Calu3 (cell line): ENCODE measurements around the gene SEC63. TPM values are rescaled to one million over a fixed set of nuclear protein-coding genes. Genes with fewer than 3 reads are reported as not detected.
A peak's percentile ranks its signal among the peaks of the same experiment; 100 is the strongest.
"Not testable (repeated sequence)": the region's sequence is repeated elsewhere in the genome, so short reads cannot be mapped to it uniquely, and the experiment has no call there.

Experiments
- BruUV-seq: library from RNA; stranded (reverse); fragments of 400-500 nt; replicated peaks from 2 replicates; lab custom pipeline; 2021; lab: Mats Ljungman, UMichigan
- CTCF ChIA-PET: fragments of 300-600 bp; sonication (Branson Sonifier 250); formaldehyde crosslinking; loops from one replicate; lab custom pipeline; 2022; ENCODE audit warnings: antibody characterized with exemption; lab: Charles Lee
- DNase-seq: peaks from one replicate; pipeline ENCODE4 v3.0.0; 2022
- H3K27ac Mint-ChIP-seq: one replicate; pipeline ENCODE4 v1.8.0; 2022; ENCODE audit warnings: mixed read lengths; ENCODE audit not compliant: unreplicated experiment
- H3K27me3 Mint-ChIP-seq: one replicate; pipeline ENCODE4 v1.8.0; 2022; ENCODE audit warnings: mixed read lengths; ENCODE audit not compliant: unreplicated experiment
- H3K36me3 Mint-ChIP-seq: one replicate; pipeline ENCODE4 v1.8.0; 2022; ENCODE audit warnings: mild to moderate bottlenecking, moderate library complexity, mixed read lengths; ENCODE audit not compliant: insufficient read depth, unreplicated experiment
- H3K4me1 Mint-ChIP-seq: one replicate; pipeline ENCODE4 v1.8.0; 2022; ENCODE audit warnings: mild to moderate bottlenecking, low read depth, mixed read lengths; ENCODE audit not compliant: unreplicated experiment
- H3K4me3 Mint-ChIP-seq: one replicate; pipeline ENCODE4 v1.8.0; 2022; ENCODE audit warnings: mild to moderate bottlenecking, low read depth, moderate library complexity, mixed read lengths; ENCODE audit not compliant: unreplicated experiment
- H3K9me3 Mint-ChIP-seq: one replicate; pipeline ENCODE4 v1.8.0; 2022; ENCODE audit warnings: low read depth, mixed read lengths; ENCODE audit not compliant: unreplicated experiment
- CTCF ChIP-seq: fragments of 200-600 bp; IDR thresholded peaks from one replicate; pipeline ENCODE4 v1.8.0; 2022; ENCODE audit warnings: antibody characterized with exemption; ENCODE audit not compliant: unreplicated experiment
- intact Hi-C: fragments of 100-400 bp; cut with micrococcal nuclease; formaldehyde crosslinking; loops from one replicate; pipeline ENCODE4 v1.10.0; 2022; ENCODE audit not compliant: unreplicated experiment
- total RNA-seq: library from RNA; stranded (reverse); gene quantifications from 2 replicates; pipeline ENCODE4 v1.2.3, GENCODE V29; 2022

SEC63 gene
- total RNA-seq, 1 experiment from 2014 or later: 135 TPM

GRCh38 chr6:107866606-107867301 lies 91.3 kb downstream of the SEC63 start:
- peak; percentile 40 for DNase-seq
- Mint-ChIP-seq H3K4me1 (no peaks in the 10 kb centered on the region), H3K36me3 (peaks cover 14% of the 10 kb centered on the region), H3K27ac (no peak overlapping the region), H3K27me3 (no peaks in the 10 kb centered on the region), H3K4me3 (no peak overlapping the region), H3K9me3 (no peaks in the 10 kb centered on the region)
- TF ChIP-seq CTCF: peak; percentile 39
- CTCF ChIA-PET: interaction anchor here (0.5 to 2.2 kb wide), 7 partner anchors 10 to 606 kb away, joined by 3 to 7 read pairs (median 4); no protein-coding TSS in a partner anchor
- intact Hi-C loops: loop anchor here (5.0 kb wide), 2 partner anchors 64 to 189 kb away; no protein-coding TSS in a partner anchor
- no TSS peak for BruUV-seq

- DNase-seq: no peak
- Mint-ChIP-seq H3K27ac (no peak overlapping the region), H3K36me3 (peaks cover 5% of the 10 kb centered on the region), H3K9me3 (no peaks in the 10 kb centered on the region), H3K4me3 (no peak overlapping the region), H3K4me1 (no peaks in the 10 kb centered on the region), H3K27me3 (peaks cover 5% of the 10 kb centered on the region)
- intact Hi-C loops: loop anchor here (5.0 kb wide), 2 partner anchors 62 to 187 kb away; no protein-coding TSS in a partner anchor
- no peak for TF ChIP-seq CTCF
- BruUV-seq: no TSS peak
- CTCF ChIA-PET: no interaction called here
These were observed 93.5 kb downstream of the SEC63 start for GRCh38 chr6:107864226-107865127.

- intact Hi-C loops: no loop called here
- CTCF ChIA-PET: no interaction called here
- H3K4me3 Mint-ChIP-seq: no peak overlapping the region
- no peak for DNase-seq
- BruUV-seq: no TSS peak
- TF ChIP-seq CTCF: no peak
- H3K4me1 Mint-ChIP-seq: no peaks in the 10 kb centered on the region
- H3K9me3 Mint-ChIP-seq: peaks cover 2% of the 10 kb centered on the region
- peaks cover 12% of the 10 kb centered on the region for H3K27me3 Mint-ChIP-seq
- H3K36me3 Mint-ChIP-seq: peaks cover 5% of the 10 kb centered on the region
- no peak overlapping the region for H3K27ac Mint-ChIP-seq
These were observed 95.6 kb downstream of the SEC63 start for GRCh38 chr6:107862383-107862782.

- BruUV-seq, H3K27ac Mint-ChIP-seq, H3K36me3 Mint-ChIP-seq, intact Hi-C loops, H3K4me1 Mint-ChIP-seq, DNase-seq, H3K9me3 Mint-ChIP-seq, H3K4me3 Mint-ChIP-seq: not testable (repeated sequence)
- CTCF ChIA-PET: interaction anchor here (0.9 kb wide), 1 partner anchor 45 kb away, joined by 4 read pairs; no protein-coding TSS in a partner anchor
- H3K27me3 Mint-ChIP-seq: peaks cover 12% of the 10 kb centered on the region
These were observed 97.0 kb downstream of the SEC63 start for GRCh38 chr6:107860963-107861362.

- DNase-seq, H3K4me1 Mint-ChIP-seq, intact Hi-C loops, H3K36me3 Mint-ChIP-seq, H3K27ac Mint-ChIP-seq, H3K9me3 Mint-ChIP-seq, BruUV-seq: not testable (repeated sequence)
- H3K4me3 Mint-ChIP-seq: peak overlapping the region; percentile 76
- CTCF ChIA-PET: interaction anchor here (0.9 kb wide), 1 partner anchor 44 kb away, joined by 4 read pairs; no protein-coding TSS in a partner anchor
- H3K27me3 Mint-ChIP-seq: peaks cover 12% of the 10 kb centered on the region
These were observed 97.9 kb downstream of the SEC63 start for GRCh38 chr6:107860144-107860543.
